Measurements from ENCODE around the gene SNAPC5.

GRCh38 chr15:66503780-66504562, 6.4 kb upstream of the SNAPC5 start:
- TF ChIP-seq GATA2 (IDR thresholded peaks at IDR 0.05; ENCODE audit: low read depth, low read length) (no peak), GATA3 (IDR thresholded peaks at IDR 0.05; ENCODE audit: low read depth, low read length) (no peak)
